Ammon's horn (tissue), 1 donor: ENCODE measurements around the gene RMRP.

ENCODE experiments used
- DNase-seq: peaks from one replicate; pipeline ENCODE4 v3.0.0-alpha.2; 2016; ENCODE audit warnings: low spot score

The RMRP gene

GRCh38 chr9:35686222-35687203 is 28.7 kb upstream of the RMRP start:
- no peak for DNase-seq

DNA sequence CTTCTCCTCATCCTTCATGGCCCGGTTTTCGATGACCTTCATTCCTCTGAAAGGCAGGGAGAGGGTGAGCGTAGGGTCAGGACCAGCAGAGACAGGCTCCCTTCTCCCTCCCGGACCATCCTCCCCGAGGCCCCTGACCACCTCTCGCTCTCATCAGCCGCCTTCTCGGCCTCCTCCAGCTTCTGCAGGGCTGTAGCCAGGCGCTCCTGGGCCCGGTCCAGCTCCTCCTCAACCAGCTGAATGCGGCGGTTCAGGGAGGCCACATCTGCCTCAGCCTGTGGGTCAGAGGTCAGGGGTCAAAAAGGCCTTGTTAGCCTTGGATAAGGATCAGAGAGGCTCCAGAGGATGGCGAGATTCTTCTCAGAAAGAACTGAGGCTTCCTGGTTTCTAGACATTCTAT is 27.7 kb upstream of the RMRP start:
- DNase-seq = no peak

DNA sequence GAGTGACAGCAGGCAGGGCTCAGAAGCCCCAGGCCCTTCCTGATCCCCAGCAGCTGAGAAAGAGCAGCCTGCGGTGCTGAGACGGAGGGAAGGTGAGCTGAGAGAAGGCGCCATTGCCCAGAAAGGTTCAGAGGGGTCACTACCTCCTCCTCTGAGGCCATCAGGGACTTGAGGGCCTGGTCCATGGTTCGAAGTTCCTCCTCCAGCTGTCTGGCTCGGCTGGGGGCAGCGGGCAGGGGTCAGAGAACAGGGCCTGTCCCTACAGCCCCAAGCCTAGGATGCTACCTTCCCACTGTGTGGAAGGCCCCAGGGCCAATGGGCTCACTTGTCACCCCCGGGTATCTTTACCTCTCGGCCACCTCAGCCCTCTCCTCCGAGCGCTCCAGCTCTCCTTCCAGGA is 27.1 kb upstream of the RMRP start:
- no peak for DNase-seq

DNA sequence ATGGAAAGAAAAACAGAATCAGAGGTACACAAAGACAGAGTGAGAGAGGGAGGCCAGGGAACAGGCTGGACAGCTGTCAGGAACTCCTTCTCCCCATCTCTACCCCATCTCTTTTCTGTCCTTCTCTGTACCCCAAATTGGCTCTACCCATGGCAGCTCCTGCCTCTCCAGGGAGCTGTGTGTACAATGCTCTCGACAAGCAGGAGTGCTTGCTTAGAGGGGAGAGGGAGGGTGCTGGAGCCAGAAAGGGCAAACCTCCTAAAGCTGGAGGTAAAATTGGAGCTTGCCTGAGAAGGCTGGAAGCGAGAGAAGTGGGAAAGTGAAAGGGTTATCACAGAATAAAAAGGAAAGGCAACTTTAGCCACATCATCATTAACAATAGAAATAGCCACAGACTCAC is 25.5 kb upstream of the RMRP start:
- no peak for DNase-seq

DNA sequence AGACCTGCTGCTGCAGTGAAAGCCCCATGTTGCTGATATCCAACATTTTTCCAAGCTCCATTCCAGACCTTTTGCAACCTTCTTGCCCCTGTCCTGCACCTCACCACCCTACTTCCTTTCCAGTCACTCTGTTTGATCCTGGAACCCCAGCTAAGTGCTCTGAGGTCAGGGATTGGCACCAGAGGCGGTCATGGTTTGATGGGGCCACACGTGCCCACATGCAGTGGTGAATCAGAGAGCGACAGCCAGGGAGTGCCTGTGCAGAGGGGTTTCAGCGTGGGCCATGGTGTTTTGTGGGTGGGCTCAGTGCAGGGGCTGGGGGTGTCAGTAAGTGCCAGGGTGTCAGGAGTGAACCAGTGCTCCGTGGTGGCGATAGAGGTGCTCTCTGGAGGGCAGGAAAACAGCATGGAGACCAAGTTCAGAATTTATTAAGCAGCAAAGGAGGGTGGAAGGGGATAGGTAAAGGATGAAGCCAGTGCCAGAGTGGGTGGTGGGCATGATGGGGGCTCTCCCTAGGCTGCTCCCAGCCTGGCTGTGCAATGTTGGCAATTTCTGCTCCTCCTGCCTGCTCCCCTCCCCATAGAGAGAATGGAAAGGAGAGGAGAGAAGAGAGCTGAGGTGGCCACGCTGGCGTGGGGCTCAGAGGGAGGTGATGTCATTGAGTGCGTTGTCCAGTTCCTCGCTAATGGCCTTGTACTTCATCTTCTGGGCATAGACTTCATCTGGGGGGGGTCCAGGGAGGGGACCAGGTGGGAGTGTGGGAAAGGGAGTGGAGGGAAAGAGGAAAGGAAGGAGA is 24.9 kb upstream of the RMRP start:
- no peak for DNase-seq

GRCh38 chr9:35682051-35682450 is 24.2 kb upstream of the RMRP start:
- no peak for DNase-seq

GRCh38 chr9:35681341-35682002 is 23.7 kb upstream of the RMRP start:
- DNase-seq = no peak

GRCh38 chr9:35680331-35681105 is 22.7 kb upstream of the RMRP start:
- no peak for DNase-seq

DNA sequence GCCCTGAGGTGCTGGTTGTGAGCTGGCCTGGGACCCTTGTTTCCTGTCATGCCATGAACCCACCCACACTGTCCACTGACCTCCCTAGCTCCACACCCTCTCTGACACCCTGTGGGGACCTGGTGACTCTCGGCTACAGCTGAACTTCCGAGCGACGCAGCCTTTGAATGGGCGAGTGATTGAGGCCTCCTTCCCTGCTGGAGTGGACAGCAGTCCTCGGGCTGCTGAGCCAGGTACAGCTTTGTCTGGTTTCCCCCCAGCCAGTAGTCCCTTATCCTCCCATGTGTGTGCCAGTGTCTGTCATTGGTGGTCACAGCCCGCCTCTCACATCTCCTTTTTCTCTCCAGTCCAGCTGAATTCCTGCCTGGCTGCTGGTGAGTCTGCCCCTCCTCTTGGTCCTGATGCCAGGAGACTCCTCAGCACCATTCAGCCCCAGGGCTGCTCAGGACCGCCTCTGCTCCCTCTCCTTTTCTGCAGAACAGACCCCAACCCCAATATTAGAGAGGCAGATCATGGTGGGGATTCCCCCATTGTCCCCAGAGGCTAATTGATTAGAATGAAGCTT is 22.0 kb upstream of the RMRP start:
- no peak for DNase-seq

DNA sequence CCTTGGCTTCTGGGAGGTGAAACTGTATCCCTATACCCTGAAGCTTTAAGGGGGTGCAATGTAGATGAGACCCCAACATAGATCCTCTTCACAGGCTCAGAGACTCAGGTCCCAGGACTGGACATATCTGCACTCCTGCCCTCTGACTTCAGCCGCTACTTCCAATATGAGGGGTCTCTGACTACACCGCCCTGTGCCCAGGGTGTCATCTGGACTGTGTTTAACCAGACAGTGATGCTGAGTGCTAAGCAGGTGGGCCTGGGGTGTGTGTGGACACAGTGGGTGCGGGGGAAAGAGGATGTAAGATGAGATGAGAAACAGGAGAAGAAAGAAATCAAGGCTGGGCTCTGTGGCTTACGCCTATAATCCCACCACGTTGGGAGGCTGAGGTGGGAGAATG is 21.3 kb upstream of the RMRP start:
- DNase-seq = no peak

- no peak for DNase-seq
Observed at GRCh38 chr9:35675732-35676392, 18.0 kb upstream of the RMRP start.

GRCh38 chr9:35675204-35675603 is 17.4 kb upstream of the RMRP start:
- DNase-seq = no peak

GRCh38 chr9:35674025-35674361 is 16.2 kb upstream of the RMRP start:
- no peak for DNase-seq

DNA sequence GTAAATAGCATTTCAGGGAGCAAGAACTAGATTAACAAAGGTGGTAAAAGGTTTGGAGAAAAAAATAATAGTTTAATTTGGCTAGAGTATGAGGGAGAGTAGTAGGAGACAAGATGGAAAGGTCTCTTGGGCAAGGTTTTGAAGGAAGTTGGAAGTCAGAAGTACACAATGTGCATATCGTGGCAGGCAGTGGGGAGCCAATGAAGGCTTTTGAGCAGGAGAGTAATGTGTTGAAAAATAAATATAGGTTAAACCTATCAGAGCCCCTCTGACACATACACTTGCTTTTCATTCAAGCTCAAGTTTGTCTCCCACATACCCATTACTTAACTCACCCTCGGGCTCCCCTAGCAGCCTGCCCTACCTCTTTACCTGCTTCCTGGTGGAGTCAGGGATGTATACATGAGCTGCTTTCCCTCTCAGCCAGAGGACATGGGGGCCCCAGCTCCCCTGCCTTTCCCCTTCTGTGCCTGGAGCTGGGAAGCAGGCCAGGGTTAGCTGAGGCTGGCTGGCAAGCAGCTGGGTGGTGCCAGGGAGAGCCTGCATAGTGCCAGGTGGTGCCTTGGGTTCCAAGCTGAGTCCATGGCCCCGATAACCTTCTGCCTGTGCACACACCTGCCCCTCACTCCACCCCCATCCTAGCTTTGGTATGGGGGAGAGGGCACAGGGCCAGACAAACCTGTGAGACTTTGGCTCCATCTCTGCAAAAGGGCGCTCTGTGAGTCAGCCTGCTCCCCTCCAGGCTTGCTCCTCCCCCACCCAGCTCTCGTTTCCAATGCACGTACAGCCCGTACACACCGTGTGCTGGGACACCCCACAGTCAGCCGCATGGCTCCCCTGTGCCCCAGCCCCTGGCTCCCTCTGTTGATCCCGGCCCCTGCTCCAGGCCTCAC is 15.6 kb upstream of the RMRP start, which contains the start of gene CA9:
CA9 (plus strand) TSS at position 797 of the 893 bp plus-strand sequence; CDS start at position 829, 32 bp downstream.
- DNase-seq = peak; percentile 57

DNA sequence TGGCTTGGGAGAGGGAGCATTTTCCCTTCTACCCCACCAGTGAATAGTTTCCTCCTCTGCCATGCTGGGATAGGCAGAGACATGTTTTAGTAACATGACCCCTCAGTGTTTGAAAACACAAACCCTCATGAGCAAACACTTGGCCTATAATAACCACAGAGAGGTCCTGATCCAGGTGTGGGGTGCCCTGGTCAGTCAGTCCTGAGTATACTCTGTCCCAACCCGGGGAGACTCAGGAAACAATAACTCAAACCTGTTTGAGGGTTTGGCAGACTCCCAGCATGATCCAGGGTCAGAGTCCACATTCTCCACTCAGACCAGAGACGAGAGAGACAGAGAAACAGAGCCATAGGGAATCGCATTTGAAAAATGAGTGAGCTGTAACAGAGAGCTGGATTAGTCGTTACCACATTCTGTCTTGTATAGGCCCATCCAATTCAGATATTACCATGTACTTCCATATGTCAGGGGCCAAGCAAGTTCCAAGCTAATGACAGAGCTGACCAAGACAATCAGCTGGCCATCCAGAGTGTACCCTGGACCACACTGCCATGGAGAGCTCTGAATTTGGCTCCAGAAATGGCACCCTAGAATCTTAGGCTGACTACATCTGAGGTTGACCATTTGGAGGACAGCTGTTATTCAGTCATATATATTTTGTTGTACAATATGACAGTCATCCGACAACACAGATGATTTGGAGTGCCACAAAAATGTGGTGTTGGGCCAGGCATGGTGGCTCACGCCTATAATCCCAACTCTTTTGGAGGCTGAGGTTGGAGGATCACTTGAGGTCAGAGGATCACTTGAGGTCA is 11.7 kb upstream of the RMRP start:
- DNase-seq = no peak

- DNase-seq = no peak
Observed at GRCh38 chr9:35667939-35668338, 10.1 kb upstream of the RMRP start.

DNA sequence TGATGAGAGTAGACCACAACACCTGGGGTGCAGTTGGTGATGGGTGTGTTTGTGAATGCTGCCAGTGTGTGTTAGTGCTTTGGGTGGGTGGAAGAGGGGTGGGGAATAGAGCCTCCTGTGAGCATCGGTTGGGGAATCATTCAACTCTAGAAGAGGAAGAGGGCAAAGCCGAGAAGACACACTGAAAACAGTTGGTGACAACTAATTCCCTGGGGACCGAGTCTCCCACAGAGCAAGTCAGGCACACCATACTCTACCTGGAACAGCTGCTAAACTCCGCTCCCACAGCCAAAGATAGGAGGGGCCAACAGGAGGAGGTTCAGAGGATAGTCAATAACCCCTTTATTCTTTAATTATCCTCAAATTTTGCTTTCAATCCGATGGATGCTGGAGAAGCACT is 8.7 kb upstream of the RMRP start:
- DNase-seq = no peak

DNA sequence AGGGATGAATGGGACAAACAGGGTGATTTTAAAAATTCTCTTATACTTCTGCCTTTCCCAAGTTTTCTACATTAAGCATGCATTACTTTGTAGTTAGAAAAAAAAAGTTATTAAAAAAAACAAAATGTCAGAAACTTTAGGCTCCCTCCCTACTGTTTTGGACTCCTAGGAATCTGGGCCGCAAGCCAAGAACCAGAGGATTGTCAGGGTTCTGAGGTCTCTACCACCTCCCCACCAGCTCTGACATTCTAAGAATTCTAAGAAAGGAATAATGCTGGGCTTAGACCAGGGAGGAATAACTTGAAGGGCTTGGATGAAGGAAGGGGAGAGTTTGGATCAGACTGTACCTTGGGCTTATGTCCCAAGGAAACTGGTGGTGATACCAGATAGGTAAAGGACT is 8.2 kb upstream of the RMRP start:
- DNase-seq = no peak

- no peak for DNase-seq
Observed at GRCh38 chr9:35665471-35665818, 7.6 kb upstream of the RMRP start.
